ENCODE results near the gene COL23A1. TPM values are rescaled to one million over a fixed set of nuclear protein-coding genes. Genes with fewer than 3 reads are reported as not detected.

Gene COL23A1
- total RNA-seq, 1 experiment from 2014 or later: not detected

DNA sequence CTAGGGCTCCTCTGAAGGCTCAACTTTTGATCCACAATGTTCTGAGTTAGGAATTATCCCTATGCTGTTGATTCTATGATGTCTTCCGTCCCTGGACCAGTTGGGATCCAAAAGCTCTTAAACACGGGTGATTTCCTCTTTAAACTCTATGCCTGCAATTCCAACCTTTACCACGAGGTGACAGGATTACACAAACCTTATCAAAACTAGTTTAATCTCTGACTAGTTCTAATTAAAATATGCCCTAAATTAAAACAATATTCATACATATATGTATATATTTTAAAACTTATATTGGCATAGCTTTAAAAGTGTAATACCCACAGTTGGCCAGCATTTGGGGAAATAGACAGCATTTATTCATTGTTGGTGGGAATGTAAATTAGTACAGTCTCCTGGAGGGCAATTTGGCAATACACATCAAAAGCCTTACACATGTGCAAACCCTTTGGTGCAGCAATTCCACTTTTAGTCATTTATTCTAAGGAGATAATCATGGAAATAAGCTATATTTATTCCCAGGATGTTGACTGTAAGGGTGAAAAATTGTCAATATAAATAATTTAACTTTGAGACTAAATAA is 306.0 kb downstream of the COL23A1 start:
- ChIA-PET POLR2A (ENCODE audit: unreplicated experiment) (no interaction called here), CTCF (interaction anchor here (0.5 to 1.8 kb wide), 2 partner anchors 268 to 355 kb away, joined by 3 to 5 read pairs; no protein-coding TSS in a partner anchor)
- peak; percentile 73 for DNase-seq
- H3K27ac ChIP-seq (ENCODE audit: low read length): no peak overlapping the region
- no peaks in the 10 kb centered on the region for H3F3A ChIP-seq (ENCODE audit: low read length, unreplicated experiment)
- H3K4me3 ChIP-seq (ENCODE audit: low read length): no peak overlapping the region
- H3K36me3 ChIP-seq (ENCODE audit: low read depth, low read length): no peaks in the 10 kb centered on the region
- peaks cover 9% of the 10 kb centered on the region; the same call in 1 of the 2 replicates for H3K4me1 ChIP-seq (ENCODE audit: insufficient read depth, low read length)
- no peaks in the 10 kb centered on the region for H3K9me3 ChIP-seq (ENCODE audit: low read length)
- no TSS peak for BruUV-seq (replicated peaks)
- H2AFZ ChIP-seq (ENCODE audit: low read length): no peak overlapping the region
- no peak for ATAC-seq
- no peaks in the 10 kb centered on the region for H4K20me1 ChIP-seq (ENCODE audit: low read length)
- peaks cover 26% of the 10 kb centered on the region for H3K27me3 ChIP-seq (ENCODE audit: low read length)
- H3K9ac ChIP-seq (ENCODE audit: low read length): no peak overlapping the region
- intact Hi-C loops (cut with micrococcal nuclease): loop anchor here (1.0 to 5.0 kb wide), 3 partner anchors 183 to 1208 kb away; no protein-coding TSS in a partner anchor
- TF ChIP-seq, protein P1, sequence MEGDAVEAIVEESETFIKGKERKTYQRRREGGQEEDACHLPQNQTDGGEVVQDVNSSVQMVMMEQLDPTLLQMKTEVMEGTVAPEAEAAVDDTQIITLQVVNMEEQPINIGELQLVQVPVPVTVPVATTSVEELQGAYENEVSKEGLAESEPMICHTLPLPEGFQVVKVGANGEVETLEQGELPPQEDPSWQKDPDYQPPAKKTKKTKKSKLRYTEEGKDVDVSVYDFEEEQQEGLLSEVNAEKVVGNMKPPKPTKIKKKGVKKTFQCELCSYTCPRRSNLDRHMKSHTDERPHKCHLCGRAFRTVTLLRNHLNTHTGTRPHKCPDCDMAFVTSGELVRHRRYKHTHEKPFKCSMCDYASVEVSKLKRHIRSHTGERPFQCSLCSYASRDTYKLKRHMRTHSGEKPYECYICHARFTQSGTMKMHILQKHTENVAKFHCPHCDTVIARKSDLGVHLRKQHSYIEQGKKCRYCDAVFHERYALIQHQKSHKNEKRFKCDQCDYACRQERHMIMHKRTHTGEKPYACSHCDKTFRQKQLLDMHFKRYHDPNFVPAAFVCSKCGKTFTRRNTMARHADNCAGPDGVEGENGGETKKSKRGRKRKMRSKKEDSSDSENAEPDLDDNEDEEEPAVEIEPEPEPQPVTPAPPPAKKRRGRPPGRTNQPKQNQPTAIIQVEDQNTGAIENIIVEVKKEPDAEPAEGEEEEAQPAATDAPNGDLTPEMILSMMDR (conservative IDR thresholded peaks at IDR 0.05; ENCODE audit: low read depth, low read length): peak; percentile 80
- no peak for TF ChIP-seq EZH2 (IDR thresholded peaks at IDR 0.05; ENCODE audit: low read length, unreplicated experiment)
- no peak for TF ChIP-seq EZH2phosphoT487 (IDR thresholded peaks at IDR 0.05; ENCODE audit: borderline replicate concordance, low read length)
- H3K79me2 ChIP-seq (ENCODE audit: low read length): no peaks in the 10 kb centered on the region
- no peak overlapping the region for H3K4me2 ChIP-seq (ENCODE audit: low read length)
- H3K9me2 ChIP-seq (replicated peaks; ENCODE audit: low read length): no peaks in the 10 kb centered on the region

- Histone ChIP-seq H3K79me2 (ENCODE audit: low read length) (no peaks in the 10 kb centered on the region), H3K36me3 (ENCODE audit: low read depth, low read length) (no peaks in the 10 kb centered on the region), H3K4me1 (ENCODE audit: insufficient read depth, low read length) (peaks cover 2% of the 10 kb centered on the region; the same call in 1 of the 2 replicates), H3K4me2 (ENCODE audit: low read length) (no peak overlapping the region), H3K9me3 (ENCODE audit: low read length) (no peaks in the 10 kb centered on the region), H2AFZ (ENCODE audit: low read length) (no peak overlapping the region), H4K20me1 (ENCODE audit: low read length) (no peaks in the 10 kb centered on the region), H3K9ac (ENCODE audit: low read length) (no peak overlapping the region), H3F3A (ENCODE audit: low read length, unreplicated experiment) (no peaks in the 10 kb centered on the region), H3K4me3 (ENCODE audit: low read length) (no peak overlapping the region), H3K27me3 (ENCODE audit: low read length) (peaks cover 19% of the 10 kb centered on the region), H3K9me2 (replicated peaks; ENCODE audit: low read length) (no peaks in the 10 kb centered on the region), H3K27ac (ENCODE audit: low read length) (no peak overlapping the region)
- POLR2A ChIA-PET (ENCODE audit: unreplicated experiment): no interaction called here
- CTCF ChIA-PET: interaction anchor here (1.8 kb wide), 1 partner anchor 268 kb away, joined by 5 read pairs; no protein-coding TSS in a partner anchor
- BruUV-seq (replicated peaks): no TSS peak
- TF ChIP-seq, protein P1 (conservative IDR thresholded peaks at IDR 0.05; ENCODE audit: low read depth, low read length): no peak
- no peak for TF ChIP-seq EZH2phosphoT487 (IDR thresholded peaks at IDR 0.05; ENCODE audit: borderline replicate concordance, low read length)
- TF ChIP-seq EZH2 (IDR thresholded peaks at IDR 0.05; ENCODE audit: low read length, unreplicated experiment): no peak
- intact Hi-C loops (cut with micrococcal nuclease): loop anchor here (5.0 kb wide), 2 partner anchors 184 to 1209 kb away; no protein-coding TSS in a partner anchor
- DNase-seq (no peak), ATAC-seq (no peak)
These were observed 306.7 kb downstream of the COL23A1 start for GRCh38 chr5:178283520-178283919.

- no peaks in the 10 kb centered on the region for H4K20me1 ChIP-seq (ENCODE audit: low read length)
- intact Hi-C loops (cut with micrococcal nuclease): loop anchor here (5.0 kb wide), 2 partner anchors 185 to 1210 kb away; no protein-coding TSS in a partner anchor
- no peaks in the 10 kb centered on the region for H3K79me2 ChIP-seq (ENCODE audit: low read length)
- no peak overlapping the region for H3K27ac ChIP-seq (ENCODE audit: low read length)
- H3K4me1 ChIP-seq (ENCODE audit: insufficient read depth, low read length): no peaks in the 10 kb centered on the region
- no peak overlapping the region for H3K4me3 ChIP-seq (ENCODE audit: low read length)
- no peak overlapping the region for H3K9ac ChIP-seq (ENCODE audit: low read length)
- TF ChIP-seq EZH2 (IDR thresholded peaks at IDR 0.05; ENCODE audit: low read length, unreplicated experiment): no peak
- TF ChIP-seq, protein P1 (conservative IDR thresholded peaks at IDR 0.05; ENCODE audit: low read depth, low read length): no peak
- TF ChIP-seq EZH2phosphoT487 (IDR thresholded peaks at IDR 0.05; ENCODE audit: borderline replicate concordance, low read length): no peak
- ChIA-PET CTCF (no interaction called here), POLR2A (ENCODE audit: unreplicated experiment) (no interaction called here)
- ATAC-seq: no peak
- no peaks in the 10 kb centered on the region for H3K9me3 ChIP-seq (ENCODE audit: low read length)
- no peak for DNase-seq
- H3K36me3 ChIP-seq (ENCODE audit: low read depth, low read length): no peaks in the 10 kb centered on the region
- peaks cover 17% of the 10 kb centered on the region for H3K27me3 ChIP-seq (ENCODE audit: low read length)
- H2AFZ ChIP-seq (ENCODE audit: low read length): no peak overlapping the region
- H3F3A ChIP-seq (ENCODE audit: low read length, unreplicated experiment): no peaks in the 10 kb centered on the region
- no peaks in the 10 kb centered on the region for H3K9me2 ChIP-seq (replicated peaks; ENCODE audit: low read length)
- no peak overlapping the region for H3K4me2 ChIP-seq (ENCODE audit: low read length)
- no TSS peak for BruUV-seq (replicated peaks)
These were observed 307.8 kb downstream of the COL23A1 start for GRCh38 chr5:178282391-178282790.

Data from PC-3 (cell line).